Suprapubic skin (tissue), 4 donors: ENCODE data around the gene ACSL1. TPM values are rescaled to one million over a fixed set of nuclear protein-coding genes. Genes with fewer than 3 reads are reported as not detected.
"Not testable (repeated sequence)": the region's sequence is repeated elsewhere in the genome, so short reads cannot be mapped to it uniquely, and the experiment has no call there.

Experiments
- DNase-seq, 2 donors: peaks; one replicate each; pipeline ENCODE4 v3.0.0-alpha.2; 2019; ENCODE audit warnings: low spot score in 2 of 2
- H3K27ac ChIP-seq: fragments of 200-600 bp; sonication (generic); one replicate; pipeline ENCODE4 v1.5.1; 2019
- H3K27me3 ChIP-seq: fragments of 200-600 bp; sonication (generic); one replicate; pipeline ENCODE4 v1.5.1; 2019
- H3K36me3 ChIP-seq: fragments of 200-600 bp; sonication (generic); one replicate; pipeline ENCODE4 v1.5.1; 2019
- H3K4me1 ChIP-seq: fragments of 200-600 bp; sonication (generic); one replicate; pipeline ENCODE4 v1.5.1; 2019
- H3K4me3 ChIP-seq: fragments of 200-600 bp; sonication (generic); one replicate; pipeline ENCODE4 v1.5.1; 2019; ENCODE audit warnings: mild to moderate bottlenecking
- H3K9me3 ChIP-seq: fragments of 200-600 bp; sonication (generic); one replicate; pipeline ENCODE4 v1.5.1; 2019
- EP300 ChIP-seq: sonication (generic); formaldehyde crosslinking; IDR thresholded peaks from one replicate; pipeline ENCODE4 v1.6.1; 2017; ENCODE audit warnings: antibody characterized with exemption
- POLR2A ChIP-seq, 2 donors: fragments of 450-650 bp; IDR thresholded peaks; one replicate each; pipeline ENCODE4 v1.6.1; 2017; ENCODE audit warnings: antibody characterized with exemption in 2 of 2, mild to moderate bottlenecking in 2 of 2, moderate library complexity in 2 of 2
- POLR2AphosphoS5 ChIP-seq, 3 donors: sonication (generic); formaldehyde crosslinking; IDR thresholded peaks; one replicate each; pipeline ENCODE4 v1.6.1; 2017; ENCODE audit warnings: antibody characterized with exemption in 3 of 3
- WGBS: methylation state at CpG from one replicate; pipeline ENCODE4 v1.1.5; 2018; 5-methylcytosine and 5-hydroxymethylcytosine counted together
- total RNA-seq, 4 donors: library from RNA; depleted of rRNA; stranded (reverse); fragments of >200 nt; gene quantifications; one replicate each; pipeline ENCODE4 v1.1.0, GENCODE V29; 2016
- TF ChIP-seq, protein P1 (sequence below), 2 donors: fragments of 200-600 bp in 1 of 2; fragments of 450-650 bp in 1 of 2; sonication (generic) in 1 of 2; IDR thresholded peaks; one replicate each; pipeline ENCODE4 v1.5.1; 2016 to 2019; ENCODE audit warnings: antibody characterized with exemption in 2 of 2, mild to moderate bottlenecking in 1 of 2, moderate library complexity in 1 of 2

The ACSL1 gene
- total RNA-seq, 4 donors from 2014 or later, result 236 to 420 (median 277) TPM

DNA sequence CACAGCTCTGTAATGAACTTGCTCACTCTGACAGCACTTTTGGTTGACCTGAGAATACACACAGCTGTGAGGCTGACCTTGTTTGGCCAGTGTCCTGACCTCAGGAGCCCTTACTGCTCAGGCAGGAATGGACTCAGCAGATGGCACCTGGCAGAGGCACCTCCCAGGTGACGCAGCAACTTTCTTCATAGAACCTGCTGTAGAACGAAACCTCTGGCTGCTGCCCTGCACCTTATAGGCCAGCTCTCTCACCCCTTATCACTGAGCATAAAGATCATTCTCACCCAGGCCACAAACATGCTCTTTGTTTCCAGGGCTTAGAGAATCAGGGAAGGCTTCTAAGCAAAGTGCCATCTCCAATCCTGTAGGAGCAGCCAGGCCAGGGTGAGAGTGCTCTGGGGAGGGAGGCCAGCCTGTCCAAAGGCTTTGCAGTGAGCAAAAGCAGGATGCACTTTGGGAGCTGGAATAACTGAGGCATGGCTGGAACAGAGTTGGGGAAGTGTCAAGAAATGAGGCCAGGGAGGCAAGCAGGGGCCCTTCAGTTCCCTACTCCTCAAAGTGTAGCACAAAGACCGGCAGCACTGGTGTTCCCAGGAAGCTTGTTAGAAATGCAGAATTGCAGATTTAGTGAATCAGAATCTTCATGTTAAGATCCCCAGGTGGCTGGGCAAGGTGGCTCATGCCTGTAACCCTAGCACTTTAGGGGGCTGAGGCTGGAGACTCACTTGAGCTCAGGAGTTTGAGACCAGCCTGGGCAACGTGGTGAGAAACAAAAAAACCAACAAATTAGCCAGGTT, 78.5 kb downstream of the ACSL1 start:
- no peak for TF ChIP-seq POLR2AphosphoS5 (IDR thresholded peaks at IDR 0.05)
- TF ChIP-seq, protein P1, sequence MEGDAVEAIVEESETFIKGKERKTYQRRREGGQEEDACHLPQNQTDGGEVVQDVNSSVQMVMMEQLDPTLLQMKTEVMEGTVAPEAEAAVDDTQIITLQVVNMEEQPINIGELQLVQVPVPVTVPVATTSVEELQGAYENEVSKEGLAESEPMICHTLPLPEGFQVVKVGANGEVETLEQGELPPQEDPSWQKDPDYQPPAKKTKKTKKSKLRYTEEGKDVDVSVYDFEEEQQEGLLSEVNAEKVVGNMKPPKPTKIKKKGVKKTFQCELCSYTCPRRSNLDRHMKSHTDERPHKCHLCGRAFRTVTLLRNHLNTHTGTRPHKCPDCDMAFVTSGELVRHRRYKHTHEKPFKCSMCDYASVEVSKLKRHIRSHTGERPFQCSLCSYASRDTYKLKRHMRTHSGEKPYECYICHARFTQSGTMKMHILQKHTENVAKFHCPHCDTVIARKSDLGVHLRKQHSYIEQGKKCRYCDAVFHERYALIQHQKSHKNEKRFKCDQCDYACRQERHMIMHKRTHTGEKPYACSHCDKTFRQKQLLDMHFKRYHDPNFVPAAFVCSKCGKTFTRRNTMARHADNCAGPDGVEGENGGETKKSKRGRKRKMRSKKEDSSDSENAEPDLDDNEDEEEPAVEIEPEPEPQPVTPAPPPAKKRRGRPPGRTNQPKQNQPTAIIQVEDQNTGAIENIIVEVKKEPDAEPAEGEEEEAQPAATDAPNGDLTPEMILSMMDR (IDR thresholded peaks at IDR 0.05), result no peak
- H3K36me3 ChIP-seq, result no peaks in the 10 kb centered on the region
- WGBS, result 70% methylated on average over 3 of the region's 4 CpGs

DNA sequence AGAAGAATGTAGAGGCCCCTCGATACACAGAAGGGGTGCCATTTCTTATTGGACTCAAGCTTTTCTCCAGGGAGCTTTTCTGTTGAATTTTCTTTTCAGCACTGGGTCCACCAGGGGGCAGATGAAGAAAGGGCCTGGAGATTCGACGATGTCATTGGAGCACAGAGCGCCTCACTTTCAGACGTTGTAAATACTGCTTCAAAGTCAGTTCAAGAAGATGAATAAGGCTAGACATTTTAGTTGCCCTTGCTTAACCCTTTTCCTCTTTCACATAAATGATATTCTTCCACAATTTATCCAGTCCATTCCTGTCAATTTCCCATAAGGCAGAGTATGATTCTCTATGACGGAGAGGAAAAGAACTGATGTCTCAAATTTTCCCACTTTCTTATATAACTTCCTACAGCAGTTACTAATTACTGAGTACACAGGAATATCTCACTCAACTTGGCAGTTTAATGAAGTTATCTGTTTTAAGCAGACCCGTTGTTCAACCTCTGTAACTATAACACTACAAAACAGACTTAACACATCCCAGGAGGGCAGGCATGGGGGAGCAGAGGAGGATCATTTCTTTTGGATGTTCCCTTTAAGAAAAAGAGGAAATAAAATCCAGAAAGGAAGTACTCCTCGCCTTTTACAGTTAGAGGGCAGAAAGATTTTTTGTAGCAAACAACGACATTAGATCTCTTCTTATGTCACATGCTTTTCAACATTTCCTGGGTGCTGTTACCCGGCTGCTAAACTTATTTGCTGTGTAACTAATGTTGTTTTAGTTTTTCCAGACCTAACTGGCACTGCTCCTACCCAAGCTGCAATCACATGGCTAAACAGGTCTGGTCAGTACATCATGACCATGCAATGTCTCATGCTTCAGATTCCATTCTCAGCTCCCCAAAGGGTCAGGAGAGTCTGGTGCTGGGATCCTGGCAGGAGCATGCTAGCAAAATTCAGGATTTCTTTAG, 79.7 kb downstream of the ACSL1 start:
- peaks cover 57% of the 10 kb centered on the region for H3K4me1 ChIP-seq
- H3K9me3 ChIP-seq, result no peaks in the 10 kb centered on the region
- H3K27me3 ChIP-seq, result no peaks in the 10 kb centered on the region
- H3K4me3 ChIP-seq, result peak overlapping the region; percentile 11
- TF ChIP-seq POLR2AphosphoS5 (IDR thresholded peaks at IDR 0.05) (peak in 1 of 3 donors; percentile 44), POLR2A (IDR thresholded peaks at IDR 0.05) (no peak)
- TF ChIP-seq, protein P1 (IDR thresholded peaks at IDR 0.05), result peak; percentile 67 to 74
- peak overlapping the region; percentile 83 for H3K27ac ChIP-seq
- H3K36me3 ChIP-seq, result no peaks in the 10 kb centered on the region
- DNase-seq, result peak in 1 of 2 donors; percentile 80
- under 1% methylated on average over 10 of the region's 10 CpGs for WGBS

More for the DNA sequence above, 78.5 kb downstream of the ACSL1 start:
- peaks cover 59% of the 10 kb centered on the region for H3K4me1 ChIP-seq
- peak overlapping the region; percentile 83 for H3K27ac ChIP-seq
- H3K9me3 ChIP-seq, result no peaks in the 10 kb centered on the region
- DNase-seq, result no peak
- no peak overlapping the region for H3K4me3 ChIP-seq
- no peaks in the 10 kb centered on the region for H3K27me3 ChIP-seq

- no peak overlapping the region for H3K27ac ChIP-seq
- TF ChIP-seq POLR2AphosphoS5 (IDR thresholded peaks at IDR 0.05) (no peak), POLR2A (IDR thresholded peaks at IDR 0.05) (no peak), EP300 (no peak)
- TF ChIP-seq, protein P1 (IDR thresholded peaks at IDR 0.05), result no peak
- peaks cover 40% of the 10 kb centered on the region for H3K4me1 ChIP-seq
- H3K4me3 ChIP-seq, result no peak overlapping the region
- no peaks in the 10 kb centered on the region for H3K36me3 ChIP-seq
- WGBS, result 89% methylated on average over 10 of the region's 10 CpGs
- H3K9me3 ChIP-seq, result no peaks in the 10 kb centered on the region
- no peak for DNase-seq
- no peaks in the 10 kb centered on the region for H3K27me3 ChIP-seq
Measured at GRCh38 chr4:184744236-184744635, 81.5 kb downstream of the ACSL1 start.

DNA sequence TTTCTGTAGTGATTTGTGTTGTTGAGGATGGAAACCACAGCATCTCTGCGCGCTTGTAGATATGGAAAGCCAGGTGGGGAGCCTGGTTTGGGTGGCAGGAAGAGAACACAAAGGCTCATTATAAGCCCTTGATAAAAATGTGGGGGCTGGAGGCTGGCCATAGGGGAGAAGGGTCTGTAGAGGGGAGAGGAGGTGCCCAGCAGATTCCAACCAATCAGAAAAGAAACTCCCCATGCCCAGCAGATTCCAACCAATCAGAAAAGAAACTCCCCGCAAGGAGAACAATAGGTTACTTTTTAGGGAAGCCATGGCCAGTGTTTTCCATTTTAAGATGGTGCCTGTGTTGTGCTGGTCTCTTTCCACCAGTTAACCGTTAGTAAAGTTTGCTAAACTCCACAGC, 82.1 kb downstream of the ACSL1 start:
- Histone ChIP-seq H3K36me3 (no peaks in the 10 kb centered on the region), H3K9me3 (no peaks in the 10 kb centered on the region)
- 98% methylated on average over 4 of the region's 4 CpGs for WGBS

DNA sequence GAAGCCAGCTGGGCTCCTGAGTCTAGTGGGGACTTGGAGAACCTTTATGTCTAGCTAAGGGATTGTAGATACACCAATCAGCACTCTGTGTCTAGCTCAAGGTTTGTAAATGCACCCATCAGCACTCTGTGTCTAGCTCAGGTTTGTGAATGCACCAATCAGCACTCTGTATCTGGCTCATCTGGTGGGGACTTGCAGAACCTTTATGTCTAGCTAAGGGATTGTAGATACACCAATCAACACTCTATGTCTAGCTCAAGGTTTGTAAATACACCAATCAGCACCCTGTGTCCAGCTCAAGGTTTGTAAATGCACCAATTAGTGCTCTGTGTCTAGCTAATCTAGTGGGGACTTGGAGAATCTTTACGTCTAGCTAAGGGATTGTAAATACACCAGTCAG, 84.1 kb downstream of the ACSL1 start:
- DNase-seq, H3K27me3 ChIP-seq, H3K9me3 ChIP-seq, H3K4me3 ChIP-seq, H3K27ac ChIP-seq, H3K36me3 ChIP-seq: not testable (repeated sequence)
- peaks cover 14% of the 10 kb centered on the region for H3K4me1 ChIP-seq
- 90% methylated on average over 1 of the region's 1 CpG for WGBS

More for the DNA sequence above, 82.1 kb downstream of the ACSL1 start:
- H3K27ac ChIP-seq, result no peak overlapping the region
- no peak for DNase-seq
- H3K4me3 ChIP-seq, result no peak overlapping the region
- H3K27me3 ChIP-seq, result no peaks in the 10 kb centered on the region
- TF ChIP-seq EP300 (no peak), POLR2AphosphoS5 (IDR thresholded peaks at IDR 0.05) (no peak), POLR2A (IDR thresholded peaks at IDR 0.05) (no peak)
- TF ChIP-seq, protein P1 (IDR thresholded peaks at IDR 0.05), result no peak
- peaks cover 34% of the 10 kb centered on the region for H3K4me1 ChIP-seq
